Nephron (organoid): ENCODE data around the gene MMP27.

Experiments
- H3K27ac Mint-ChIP-seq, 3 experiments: 2 replicates each; pipeline ENCODE4 v1.8.0; 2020; ENCODE audit warnings: mixed read lengths in 3 of 3, mild to moderate bottlenecking in 2 of 3, moderate library complexity in 1 of 3
- H3K27me3 Mint-ChIP-seq: 2 replicates; pipeline ENCODE4 v1.8.0; 2021; ENCODE audit warnings: low read depth, mild to moderate bottlenecking, moderate library complexity, mixed read lengths
- H3K36me3 Mint-ChIP-seq: 2 replicates; pipeline ENCODE4 v1.8.0; 2020; ENCODE audit warnings: low read depth, mixed read lengths
- H3K4me1 Mint-ChIP-seq: 2 replicates; pipeline ENCODE4 v1.8.0; 2020; ENCODE audit warnings: mixed read lengths
- H3K4me3 Mint-ChIP-seq, 3 experiments: 2 replicates each; pipeline ENCODE4 v1.8.0; 2020; ENCODE audit warnings: mild to moderate bottlenecking in 3 of 3, mixed read lengths in 3 of 3, moderate library complexity in 2 of 3
- H3K9me3 Mint-ChIP-seq: 2 replicates; pipeline ENCODE4 v1.8.0; 2020; ENCODE audit warnings: mixed read lengths
- TF ChIP-seq, protein P1 (sequence below), 3 experiments: fragments of 200-600 bp; sonication (generic); IDR thresholded peaks; one replicate each; pipeline ENCODE4 v1.5.0; 2021; ENCODE audit warnings: antibody characterized with exemption in 3 of 3; ENCODE audit not compliant: unreplicated experiment in 3 of 3

The MMP27 gene

DNA sequence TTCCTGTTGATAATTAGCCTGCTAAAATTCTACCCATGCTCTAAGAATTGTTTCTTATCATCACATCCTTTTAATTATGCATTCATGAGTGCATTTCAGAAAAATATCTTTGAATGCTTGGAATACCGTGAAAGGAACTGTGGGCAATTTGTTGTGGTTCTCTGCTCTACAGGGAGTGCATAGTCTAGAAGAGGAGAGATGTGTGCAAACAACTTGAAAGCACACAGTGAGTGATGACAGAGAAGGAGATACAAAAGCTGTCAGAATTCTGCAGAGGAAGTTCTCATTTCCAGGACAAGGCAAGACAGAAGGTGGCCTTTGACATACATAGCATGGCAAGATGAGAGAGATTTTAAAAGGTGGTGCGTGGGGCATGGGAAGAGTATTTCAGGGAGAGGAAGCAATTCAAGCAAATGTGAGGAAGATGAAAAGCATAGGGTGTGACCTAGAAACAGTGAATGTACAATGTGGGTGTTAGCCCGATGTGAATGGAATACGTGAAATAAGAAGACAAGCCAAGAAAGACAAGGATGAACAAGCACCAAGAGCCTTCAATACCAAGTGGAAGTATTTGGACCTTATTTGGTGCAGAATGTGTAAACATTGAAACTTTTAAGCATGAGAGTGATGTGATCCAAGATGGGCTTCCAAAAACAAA is 14.2 kb upstream of the MMP27 start:
- TF ChIP-seq, protein P1, sequence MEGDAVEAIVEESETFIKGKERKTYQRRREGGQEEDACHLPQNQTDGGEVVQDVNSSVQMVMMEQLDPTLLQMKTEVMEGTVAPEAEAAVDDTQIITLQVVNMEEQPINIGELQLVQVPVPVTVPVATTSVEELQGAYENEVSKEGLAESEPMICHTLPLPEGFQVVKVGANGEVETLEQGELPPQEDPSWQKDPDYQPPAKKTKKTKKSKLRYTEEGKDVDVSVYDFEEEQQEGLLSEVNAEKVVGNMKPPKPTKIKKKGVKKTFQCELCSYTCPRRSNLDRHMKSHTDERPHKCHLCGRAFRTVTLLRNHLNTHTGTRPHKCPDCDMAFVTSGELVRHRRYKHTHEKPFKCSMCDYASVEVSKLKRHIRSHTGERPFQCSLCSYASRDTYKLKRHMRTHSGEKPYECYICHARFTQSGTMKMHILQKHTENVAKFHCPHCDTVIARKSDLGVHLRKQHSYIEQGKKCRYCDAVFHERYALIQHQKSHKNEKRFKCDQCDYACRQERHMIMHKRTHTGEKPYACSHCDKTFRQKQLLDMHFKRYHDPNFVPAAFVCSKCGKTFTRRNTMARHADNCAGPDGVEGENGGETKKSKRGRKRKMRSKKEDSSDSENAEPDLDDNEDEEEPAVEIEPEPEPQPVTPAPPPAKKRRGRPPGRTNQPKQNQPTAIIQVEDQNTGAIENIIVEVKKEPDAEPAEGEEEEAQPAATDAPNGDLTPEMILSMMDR (IDR thresholded peaks at IDR 0.05; ENCODE audit: unreplicated experiment in 3 of 3), result no peak
- Mint-ChIP-seq H3K4me1 (no peaks in the 10 kb centered on the region), H3K4me3 (no peak overlapping the region), H3K36me3 (no peaks in the 10 kb centered on the region), H3K27ac (no peak overlapping the region), H3K27me3 (no peaks in the 10 kb centered on the region), H3K9me3 (no peaks in the 10 kb centered on the region)

DNA sequence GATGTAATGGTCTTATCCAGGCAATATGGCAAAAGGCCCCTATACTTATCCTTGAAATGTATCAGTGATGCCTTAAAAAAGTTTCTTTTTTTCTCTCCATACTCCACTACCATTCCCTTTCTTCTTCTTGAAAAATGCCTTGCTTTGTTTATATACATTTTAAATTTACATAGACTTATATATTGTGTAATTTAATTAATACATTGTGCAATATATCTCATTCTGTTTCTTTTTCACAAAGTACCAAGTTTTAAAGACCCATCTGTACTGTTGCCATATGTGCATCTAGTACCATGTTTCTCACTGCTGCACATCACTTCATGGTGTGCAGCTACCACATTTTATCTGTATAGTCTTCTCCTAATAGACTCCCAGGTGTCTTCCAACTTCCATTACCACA is 11.7 kb upstream of the MMP27 start:
- Mint-ChIP-seq H3K9me3 (no peaks in the 10 kb centered on the region), H3K27me3 (no peaks in the 10 kb centered on the region), H3K27ac (no peak overlapping the region), H3K4me3 (no peak overlapping the region), H3K36me3 (no peaks in the 10 kb centered on the region), H3K4me1 (no peaks in the 10 kb centered on the region)
- TF ChIP-seq, protein P1 (IDR thresholded peaks at IDR 0.05; ENCODE audit: unreplicated experiment in 3 of 3), result no peak

DNA sequence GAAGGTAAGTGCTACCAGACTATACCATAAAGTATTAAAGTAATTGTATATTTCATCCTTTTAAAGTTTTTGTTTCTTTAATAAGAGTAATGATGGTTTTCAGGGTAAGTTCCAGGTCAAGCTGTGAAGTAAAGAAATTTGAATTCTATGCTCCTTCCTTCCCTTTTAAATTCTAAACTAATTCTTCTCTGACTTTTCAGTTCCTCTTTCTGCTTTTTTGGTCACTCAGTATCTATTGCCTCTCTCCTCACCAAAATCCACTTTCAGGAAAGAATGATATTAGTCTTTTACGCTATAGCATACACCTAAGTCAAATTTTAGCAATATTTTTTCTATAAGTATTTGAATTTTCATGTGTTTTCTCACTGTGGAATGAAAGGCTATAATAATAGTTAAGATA is 11.0 kb upstream of the MMP27 start:
- Mint-ChIP-seq H3K4me1 (no peaks in the 10 kb centered on the region), H3K27ac (no peak overlapping the region), H3K9me3 (no peaks in the 10 kb centered on the region), H3K4me3 (no peak overlapping the region), H3K27me3 (no peaks in the 10 kb centered on the region), H3K36me3 (no peaks in the 10 kb centered on the region)
- TF ChIP-seq, protein P1 (IDR thresholded peaks at IDR 0.05; ENCODE audit: unreplicated experiment in 3 of 3), result no peak

DNA sequence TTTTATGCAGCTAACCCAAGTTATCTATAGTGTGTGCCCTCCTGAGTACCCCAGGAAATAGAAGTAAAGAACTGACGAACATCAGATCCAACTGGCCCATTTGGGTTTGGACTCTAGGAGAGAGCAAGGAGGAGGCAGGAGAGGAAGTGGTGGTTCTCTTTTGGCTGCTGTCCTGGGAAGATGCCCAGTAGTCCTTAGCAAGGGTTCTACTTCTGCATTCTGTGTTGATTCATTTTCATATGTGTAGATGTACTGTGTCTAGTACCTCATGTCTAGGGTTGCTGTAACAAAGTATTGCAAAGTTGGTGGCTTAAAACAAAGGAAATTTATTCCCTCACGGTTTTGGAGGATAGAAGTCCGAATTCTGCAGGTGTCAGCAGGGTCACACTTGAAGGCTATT is 6.6 kb upstream of the MMP27 start:
- Mint-ChIP-seq H3K4me1 (no peaks in the 10 kb centered on the region), H3K27ac (no peak overlapping the region)

DNA sequence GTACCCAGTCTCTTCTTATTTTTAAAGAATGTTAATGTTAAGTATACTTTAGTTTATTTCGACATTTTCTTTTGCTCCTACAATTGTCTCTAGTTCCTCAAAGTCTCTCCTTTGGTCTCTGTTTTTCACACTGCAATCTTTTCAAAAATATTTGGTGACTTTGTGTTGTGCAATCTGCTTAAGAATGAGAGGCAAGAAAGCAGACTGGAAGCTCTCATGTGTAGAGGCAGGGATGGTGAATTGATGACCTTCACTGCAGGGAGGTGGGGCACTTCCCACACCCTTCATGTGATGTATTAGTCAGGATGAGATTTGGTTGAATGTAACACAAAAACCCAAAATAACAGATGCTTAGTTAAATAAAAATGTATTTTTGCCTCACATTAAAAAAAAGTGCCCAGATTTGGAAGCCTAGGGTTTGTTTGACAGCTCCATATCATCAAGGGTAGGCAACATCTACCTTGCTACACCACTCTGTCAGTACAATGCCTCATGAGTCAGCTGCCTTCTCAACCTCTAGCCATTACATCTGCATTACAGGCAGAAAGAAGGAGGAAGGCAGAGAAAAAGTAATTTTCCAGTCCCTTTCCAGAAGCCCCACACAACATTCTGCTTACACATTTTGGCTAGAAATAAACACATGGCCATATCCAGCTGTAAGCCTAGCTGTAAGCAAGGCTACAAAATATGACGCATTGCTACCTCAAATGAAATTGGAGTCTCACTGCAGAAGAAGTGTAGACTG is 3.8 kb upstream of the MMP27 start:
- no peak overlapping the region for H3K27ac Mint-ChIP-seq
- no peaks in the 10 kb centered on the region for H3K36me3 Mint-ChIP-seq
- H3K4me3 Mint-ChIP-seq, result no peak overlapping the region
- no peaks in the 10 kb centered on the region for H3K9me3 Mint-ChIP-seq
- TF ChIP-seq, protein P1 (IDR thresholded peaks at IDR 0.05; ENCODE audit: unreplicated experiment in 3 of 3), result no peak
- no peaks in the 10 kb centered on the region for H3K4me1 Mint-ChIP-seq
- H3K27me3 Mint-ChIP-seq, result peaks cover 6% of the 10 kb centered on the region

More for the DNA sequence above, 6.6 kb upstream of the MMP27 start:
- Mint-ChIP-seq H3K9me3 (no peaks in the 10 kb centered on the region), H3K4me3 (no peak overlapping the region), H3K36me3 (no peaks in the 10 kb centered on the region), H3K27me3 (peaks cover 3% of the 10 kb centered on the region)
- TF ChIP-seq, protein P1 (IDR thresholded peaks at IDR 0.05; ENCODE audit: unreplicated experiment in 3 of 3), result no peak

DNA sequence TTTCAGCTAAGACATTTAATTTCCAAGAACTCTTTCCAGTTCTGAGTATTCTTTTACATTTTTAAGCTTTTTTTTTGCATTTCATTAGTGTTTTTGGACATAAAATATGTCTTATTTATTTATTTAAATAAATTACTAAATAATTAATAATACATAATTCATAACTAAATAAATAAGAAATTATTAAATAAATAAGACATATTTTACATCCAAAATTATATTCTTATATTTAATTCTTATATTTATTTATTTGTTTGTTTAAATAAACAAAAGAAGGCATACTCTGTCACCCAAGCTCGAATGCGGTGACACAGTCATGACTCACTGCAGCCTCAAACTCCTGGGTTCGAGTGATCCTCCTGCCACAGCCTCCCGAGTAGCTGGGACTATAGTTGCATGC is 3.1 kb upstream of the MMP27 start:
- Mint-ChIP-seq H3K36me3 (no peaks in the 10 kb centered on the region), H3K4me1 (no peaks in the 10 kb centered on the region), H3K27ac (no peak overlapping the region), H3K9me3 (no peaks in the 10 kb centered on the region), H3K4me3 (no peak overlapping the region), H3K27me3 (peaks cover 11% of the 10 kb centered on the region)
- TF ChIP-seq, protein P1 (IDR thresholded peaks at IDR 0.05; ENCODE audit: unreplicated experiment in 3 of 3), result no peak
